ENCODE measurements around the gene MEGF8.
"Not testable (repeated sequence)": the region's sequence is repeated elsewhere in the genome, so short reads cannot be mapped to it uniquely, and the experiment has no call there.

Gene MEGF8

DNA sequence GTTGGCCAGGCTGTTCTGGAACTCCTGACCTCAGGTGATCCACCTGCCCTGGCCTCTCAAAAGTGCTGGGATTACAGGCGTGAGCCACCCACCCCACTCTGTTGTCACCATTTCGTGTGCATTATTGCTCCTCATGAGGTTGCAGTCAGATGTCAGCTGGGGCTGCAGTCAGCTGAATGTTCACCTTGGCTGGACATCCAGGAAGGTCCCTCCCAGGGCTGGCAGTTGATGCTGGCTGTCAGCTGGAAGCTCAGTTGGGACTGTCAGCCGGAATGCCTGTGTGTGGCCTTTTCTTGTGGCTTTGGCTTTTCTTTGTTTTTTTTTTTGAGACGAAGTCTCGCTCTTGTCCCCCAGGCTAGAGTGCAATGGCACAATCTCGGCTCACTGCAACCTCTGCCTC, 6.6 kb downstream of the MEGF8 start:
- no peak for DNase-seq (ENCODE audit: low spot score)

DNA sequence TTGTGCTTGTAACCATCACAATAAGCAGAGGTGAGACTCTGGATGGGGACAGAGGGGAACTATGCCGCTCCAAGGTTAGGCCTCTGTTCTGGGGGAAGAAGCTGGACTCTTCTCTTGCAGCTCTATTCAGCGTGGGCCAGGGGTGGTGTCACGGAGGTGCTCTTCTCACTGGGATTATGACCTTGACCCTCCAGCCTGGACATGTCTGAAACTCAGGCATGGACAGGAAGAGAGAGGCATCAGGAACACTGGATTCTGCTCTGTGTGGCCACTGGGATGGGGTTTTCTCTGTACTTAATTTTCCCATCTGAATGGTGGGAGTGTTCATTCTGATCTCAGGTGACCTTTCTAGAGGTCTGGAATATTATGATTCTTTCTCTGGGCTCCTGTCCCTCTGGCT, 7.6 kb downstream of the MEGF8 start:
- DNase-seq (ENCODE audit: low spot score), result no peak

GRCh38 chr19:42333975-42334696, 8.7 kb downstream of the MEGF8 start:
- no peak for DNase-seq (ENCODE audit: low spot score)

DNA sequence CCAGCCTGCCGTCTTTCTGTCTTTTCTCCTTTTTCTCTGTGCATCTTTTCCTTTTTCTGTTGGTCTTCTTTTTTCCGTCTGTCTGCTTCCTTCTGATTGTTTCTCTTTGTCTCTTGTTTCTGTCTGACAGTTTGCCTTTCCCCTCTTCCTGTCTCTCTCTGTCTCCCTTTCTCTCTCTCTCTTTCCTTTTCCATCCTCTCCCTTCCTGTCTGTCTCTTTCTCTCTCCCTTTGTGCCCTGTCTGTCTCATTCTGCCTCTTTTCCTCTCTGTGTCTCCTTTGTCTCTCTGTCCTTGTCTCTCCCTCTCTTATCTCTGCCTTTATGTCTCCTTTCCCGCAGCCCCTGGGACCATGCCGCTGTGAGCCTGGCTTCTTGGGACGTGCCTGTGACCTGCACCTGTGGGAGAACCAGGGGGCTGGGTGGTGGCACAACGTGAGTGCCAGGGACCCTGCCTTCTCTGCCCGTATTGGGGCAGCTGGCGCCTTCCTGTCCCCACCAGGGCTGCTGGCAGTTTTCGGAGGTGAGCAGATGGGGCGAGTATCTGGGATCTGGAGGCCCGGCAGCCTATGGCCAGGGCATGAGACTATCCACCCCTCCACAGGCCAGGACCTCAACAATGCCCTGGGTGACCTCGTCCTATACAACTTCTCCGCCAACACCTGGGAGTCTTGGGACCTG, 9.4 kb downstream of the MEGF8 start:
- no peak for DNase-seq (ENCODE audit: low spot score)

GRCh38 chr19:42335374-42335936, 10.0 kb downstream of the MEGF8 start:
- DNase-seq (ENCODE audit: low spot score), result no peak

GRCh38 chr19:42335971-42336370, 10.5 kb downstream of the MEGF8 start:
- DNase-seq (ENCODE audit: low spot score), result no peak

- DNase-seq (ENCODE audit: low spot score), result not testable (repeated sequence)
Measured at GRCh38 chr19:42339126-42339860, 13.9 kb downstream of the MEGF8 start.

DNA sequence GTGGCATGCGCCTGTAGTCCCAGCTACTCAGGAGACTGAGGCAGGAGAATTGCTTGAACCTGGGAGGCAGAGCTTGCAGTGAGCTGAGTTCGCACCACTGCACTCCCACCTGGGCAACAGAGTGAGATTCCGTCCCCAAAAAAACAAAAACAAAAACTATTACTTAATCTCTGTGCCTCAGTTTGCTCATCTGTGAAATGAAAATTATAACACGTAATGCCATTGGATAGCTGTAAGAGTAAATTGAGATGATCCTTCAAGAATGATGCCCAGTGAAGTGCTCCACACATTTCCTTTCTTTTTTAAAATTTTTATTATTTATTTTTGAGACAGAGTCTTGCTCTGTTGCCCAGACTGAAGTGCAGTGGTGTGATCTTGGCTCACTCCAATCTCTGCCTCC, 14.5 kb downstream of the MEGF8 start:
- not testable (repeated sequence) for DNase-seq (ENCODE audit: low spot score)

- DNase-seq (ENCODE audit: low spot score), result no peak
Measured at GRCh38 chr19:42343344-42344110, 18.1 kb downstream of the MEGF8 start.

DNA sequence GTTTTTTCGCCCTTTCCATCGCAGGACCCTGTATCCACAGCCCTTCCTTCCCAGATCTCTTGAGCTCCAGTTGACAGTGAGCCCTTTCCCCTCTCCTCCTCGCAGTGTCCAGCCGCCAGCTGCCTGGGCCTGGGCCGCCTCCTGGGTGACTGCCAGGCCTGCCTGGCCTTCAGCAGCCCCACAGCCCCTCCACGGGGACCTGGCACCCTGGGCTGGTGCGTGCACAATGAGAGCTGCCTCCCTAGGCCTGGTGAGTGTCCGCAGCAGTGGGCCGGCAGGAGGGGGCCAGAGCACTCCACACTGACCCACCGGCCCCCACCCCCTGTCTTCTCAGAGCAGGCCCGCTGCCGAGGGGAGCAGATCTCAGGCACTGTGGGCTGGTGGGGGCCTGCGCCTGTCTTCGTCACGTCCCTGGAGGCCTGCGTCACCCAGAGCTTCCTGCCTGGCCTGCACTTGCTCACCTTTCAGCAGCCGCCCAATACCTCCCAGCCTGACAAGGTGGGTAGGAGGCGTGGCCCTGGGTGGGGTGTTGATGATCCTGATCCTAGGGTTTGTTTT, 19.0 kb downstream of the MEGF8 start:
- no peak for DNase-seq (ENCODE audit: low spot score)

DNA sequence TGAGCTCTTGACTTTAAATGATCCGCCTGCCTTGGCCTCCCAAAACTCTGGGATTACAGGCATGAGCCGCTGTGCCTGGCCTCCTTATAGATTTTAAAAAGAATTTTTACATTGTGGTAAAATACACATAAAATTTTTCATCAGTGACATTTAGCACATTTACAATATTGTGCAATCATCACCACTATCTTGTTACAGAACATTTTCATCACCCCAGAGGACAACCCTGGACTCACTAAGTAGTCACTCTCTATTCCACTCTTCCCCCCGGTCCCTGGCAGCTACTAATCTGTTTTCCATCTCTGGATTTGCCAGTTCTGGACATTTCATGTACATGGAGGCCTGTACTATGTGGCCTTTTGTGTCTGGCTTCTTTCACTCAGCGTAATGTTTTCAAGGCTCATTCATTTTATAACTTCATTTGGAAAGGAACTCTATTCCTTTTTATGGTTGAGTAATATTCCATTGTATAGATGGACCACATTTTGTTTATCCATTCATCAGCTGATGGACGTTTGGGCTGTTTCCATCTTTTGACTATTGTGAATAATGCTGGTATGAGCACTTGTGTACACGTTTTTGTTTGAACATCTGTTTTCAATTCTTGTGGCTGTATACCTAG, 19.9 kb downstream of the MEGF8 start:
- no peak for DNase-seq (ENCODE audit: low spot score)

DNA sequence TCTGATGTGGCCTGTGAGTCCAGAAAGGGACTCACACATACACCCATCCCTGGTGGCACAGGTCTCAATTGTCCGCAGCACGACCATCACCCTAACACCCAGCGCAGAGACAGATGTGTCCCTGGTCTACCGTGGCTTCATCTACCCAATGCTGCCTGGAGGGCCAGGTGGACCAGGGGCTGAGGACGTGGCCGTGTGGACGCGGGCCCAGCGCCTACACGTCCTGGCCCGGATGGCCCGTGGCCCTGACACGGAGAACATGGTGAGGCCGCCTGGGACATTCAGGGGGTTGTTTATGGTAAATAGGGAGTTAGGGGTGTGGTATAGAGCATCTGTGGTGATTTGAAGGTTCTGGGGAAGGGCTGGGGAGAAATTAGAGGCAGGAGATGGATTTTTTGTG, 22.8 kb downstream of the MEGF8 start:
- no peak for DNase-seq (ENCODE audit: low spot score)

- no peak for DNase-seq (ENCODE audit: low spot score)
Measured at GRCh38 chr19:42349378-42350107, 24.1 kb downstream of the MEGF8 start.

DNA sequence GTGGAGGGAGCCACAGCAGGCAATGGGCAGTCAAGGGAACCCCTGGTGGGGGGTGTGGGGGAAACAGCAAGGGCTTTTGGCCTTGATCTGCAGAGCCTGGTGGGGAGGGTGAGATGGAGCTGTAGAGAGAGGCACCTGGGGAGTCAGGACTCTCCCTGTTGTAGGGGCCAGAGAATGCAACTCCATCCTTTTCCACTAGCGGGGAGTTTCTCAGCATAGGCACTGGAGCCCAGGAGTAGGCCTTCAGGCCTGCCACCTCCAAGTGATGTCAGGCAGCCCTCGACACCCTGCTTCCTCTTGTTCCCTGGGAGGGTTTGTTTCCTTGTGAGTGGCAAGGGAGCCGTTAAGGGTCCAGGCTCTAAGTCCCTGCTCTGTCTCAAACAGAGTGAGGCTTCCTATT, 25.0 kb downstream of the MEGF8 start:
- no peak for DNase-seq (ENCODE audit: low spot score)

GRCh38 chr19:42351079-42351735, 25.8 kb downstream of the MEGF8 start:
- DNase-seq (ENCODE audit: low spot score), result no peak

- DNase-seq (ENCODE audit: low spot score), result no peak
Measured at GRCh38 chr19:42352301-42353259, 27.1 kb downstream of the MEGF8 start.

DNA sequence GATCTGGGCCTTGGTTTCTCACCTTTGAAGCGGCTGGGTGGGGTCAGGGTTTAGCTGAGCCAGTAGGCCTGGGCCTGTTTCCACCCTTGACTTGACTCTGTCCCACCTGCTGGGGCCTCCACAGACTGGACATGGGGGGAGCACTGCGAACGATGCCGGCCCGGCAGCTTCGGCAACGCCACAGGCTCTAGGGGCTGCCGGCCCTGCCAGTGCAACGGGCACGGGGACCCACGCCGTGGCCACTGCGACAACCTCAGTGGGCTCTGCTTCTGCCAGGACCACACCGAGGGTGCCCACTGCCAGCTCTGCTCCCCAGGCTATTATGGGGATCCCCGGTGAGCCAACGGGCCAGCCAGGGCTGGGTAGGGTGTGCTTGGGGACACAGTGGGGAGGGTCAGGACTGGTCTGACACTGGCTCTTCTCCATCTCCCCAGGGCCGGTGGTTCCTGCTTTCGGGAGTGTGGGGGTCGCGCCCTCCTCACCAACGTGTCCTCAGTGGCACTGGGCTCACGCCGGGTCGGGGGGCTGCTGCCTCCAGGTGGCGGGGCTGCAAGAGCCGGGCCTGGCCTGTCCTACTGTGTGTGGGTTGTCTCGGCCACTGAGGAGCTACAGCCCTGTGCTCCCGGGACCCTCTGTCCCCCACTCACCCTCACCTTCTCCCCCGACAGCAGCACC, 28.0 kb downstream of the MEGF8 start:
- no peak for DNase-seq (ENCODE audit: low spot score)

DNA sequence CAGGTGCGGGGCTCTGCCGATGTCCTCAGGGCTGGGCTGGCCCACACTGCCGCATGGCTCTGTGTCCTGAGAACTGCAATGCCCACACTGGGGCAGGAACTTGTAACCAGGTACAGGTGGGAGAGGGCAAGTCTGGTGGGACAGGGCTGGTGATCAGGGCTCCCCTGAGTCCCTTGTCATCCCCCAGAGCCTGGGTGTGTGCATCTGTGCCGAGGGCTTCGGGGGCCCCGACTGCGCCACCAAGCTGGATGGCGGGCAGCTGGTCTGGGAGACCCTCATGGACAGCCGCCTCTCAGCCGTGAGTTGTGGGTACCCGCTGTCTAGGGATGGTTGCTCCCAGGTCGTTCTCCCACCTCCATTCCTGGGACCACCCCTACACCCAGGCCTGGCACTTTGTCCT, 30.5 kb downstream of the MEGF8 start:
- DNase-seq (ENCODE audit: low spot score), result no peak

Measured in LoVo (cell line).